NCI-H146 (cell line): ENCODE results near the gene ULBP3.
"Not testable (repeated sequence)": the region's sequence is repeated elsewhere in the genome, so short reads cannot be mapped to it uniquely, and the experiment has no call there.

Source experiments
- DNase-seq: peaks from one replicate; lab custom pipeline; 2025; lab: John Stamatoyannopoulos, UW

The ULBP3 gene

DNA sequence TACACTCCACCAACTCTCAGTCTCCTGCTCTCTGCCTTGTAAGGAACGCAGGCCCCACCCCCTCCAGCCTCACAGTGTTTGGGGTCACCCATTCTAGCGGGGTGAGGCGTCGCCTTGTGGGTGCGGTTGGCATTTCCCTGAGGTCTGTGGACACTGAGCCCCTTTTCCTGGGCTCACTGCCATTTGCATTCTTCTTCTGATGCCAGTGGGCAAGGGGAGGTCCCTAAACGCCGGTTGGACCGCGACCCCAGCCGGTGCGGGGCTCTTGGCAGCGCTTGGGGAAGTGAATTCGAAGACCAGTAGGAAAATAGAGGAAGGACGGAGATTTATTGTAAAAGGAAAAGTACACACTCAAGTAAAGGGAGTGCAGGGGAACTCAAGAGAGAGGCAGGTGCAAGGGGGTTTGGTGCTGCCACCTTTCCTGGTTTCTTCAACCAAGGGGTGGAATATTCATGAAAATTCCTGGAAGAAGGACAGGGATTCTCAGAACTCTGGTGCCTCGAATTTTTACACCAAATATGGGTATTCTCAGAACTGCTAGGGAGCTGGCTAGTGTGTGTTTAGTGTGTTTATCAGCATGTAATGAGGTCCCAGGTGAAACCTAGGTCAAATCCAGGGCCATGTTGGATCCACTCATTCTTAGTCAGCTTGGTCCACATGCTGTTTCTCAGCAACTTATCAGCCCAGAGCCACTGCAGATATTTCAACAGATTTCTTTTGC lies 53.5 kb downstream of the ULBP3 start:
- not testable (repeated sequence) for DNase-seq

DNA sequence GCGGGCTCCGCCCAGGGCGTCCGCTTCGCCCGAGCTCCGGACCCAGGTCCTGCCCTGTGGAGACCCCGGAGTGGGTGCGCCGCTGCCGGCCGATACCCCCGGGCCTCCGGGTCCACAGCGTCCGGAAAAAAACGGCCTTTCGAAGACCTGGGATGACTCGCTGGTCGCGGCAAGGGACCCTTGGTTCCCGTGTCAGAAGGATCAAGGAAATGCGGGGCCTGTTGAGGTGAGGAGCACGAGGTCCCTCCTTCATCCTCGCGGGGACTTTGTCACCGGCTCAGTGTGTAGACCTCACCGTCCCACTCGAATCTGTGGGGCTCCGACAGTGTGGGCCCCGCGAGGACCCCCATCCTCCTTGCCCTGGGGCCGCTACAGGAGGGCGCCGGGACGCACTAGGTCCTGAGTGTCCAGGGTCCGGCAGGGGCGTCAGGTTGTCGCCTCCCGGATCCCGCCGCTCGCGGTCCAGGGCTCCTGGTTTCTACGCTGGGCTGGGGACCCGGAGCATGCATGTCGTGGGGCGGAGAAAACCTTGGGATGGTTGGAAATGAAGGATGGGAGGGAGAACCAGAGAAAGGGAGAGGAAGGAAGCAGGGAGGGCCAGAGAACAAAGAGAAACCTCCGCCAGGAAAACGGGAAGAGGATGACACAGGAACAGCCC lies 54.2 kb downstream of the ULBP3 start:
- not testable (repeated sequence) for DNase-seq

DNA sequence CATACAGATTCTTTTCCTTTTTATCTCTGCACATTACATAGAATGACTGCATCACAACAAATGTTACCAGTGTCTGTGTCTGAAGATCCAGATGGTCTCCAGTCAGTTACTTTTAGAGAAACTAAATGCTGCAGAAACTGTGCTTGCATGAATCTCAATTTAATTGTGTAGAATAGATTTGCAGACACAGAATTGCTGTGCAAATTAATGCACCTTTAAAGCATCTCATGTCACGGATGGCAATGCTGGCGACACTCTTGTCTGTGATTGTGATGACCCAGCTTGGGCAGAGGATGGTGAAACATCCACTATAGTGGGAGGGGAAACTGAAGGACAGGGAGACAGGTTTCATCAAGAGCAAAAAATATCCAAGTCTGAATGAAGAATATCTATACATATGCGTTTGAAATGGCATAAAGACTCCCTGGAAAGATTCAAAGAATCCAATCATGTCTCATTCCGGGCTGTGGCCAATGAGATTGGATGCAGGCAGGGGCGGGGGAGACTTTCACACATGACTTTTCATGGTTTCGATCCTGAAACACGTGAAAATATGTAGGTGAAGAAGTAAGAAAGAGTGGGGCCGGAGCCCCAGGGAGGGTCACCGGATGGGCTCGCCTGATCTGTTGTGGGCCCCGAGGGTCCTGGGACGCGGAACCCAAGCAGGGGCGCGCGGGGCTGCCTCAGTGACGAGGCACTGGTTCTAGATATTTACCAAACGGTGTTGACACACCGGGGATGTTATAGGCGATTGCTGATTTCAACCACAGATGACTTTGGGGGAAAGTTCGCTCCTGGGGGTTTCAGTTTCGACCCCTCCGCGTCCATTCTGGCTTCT lies 54.9 kb downstream of the ULBP3 start:
- not testable (repeated sequence) for DNase-seq

DNA sequence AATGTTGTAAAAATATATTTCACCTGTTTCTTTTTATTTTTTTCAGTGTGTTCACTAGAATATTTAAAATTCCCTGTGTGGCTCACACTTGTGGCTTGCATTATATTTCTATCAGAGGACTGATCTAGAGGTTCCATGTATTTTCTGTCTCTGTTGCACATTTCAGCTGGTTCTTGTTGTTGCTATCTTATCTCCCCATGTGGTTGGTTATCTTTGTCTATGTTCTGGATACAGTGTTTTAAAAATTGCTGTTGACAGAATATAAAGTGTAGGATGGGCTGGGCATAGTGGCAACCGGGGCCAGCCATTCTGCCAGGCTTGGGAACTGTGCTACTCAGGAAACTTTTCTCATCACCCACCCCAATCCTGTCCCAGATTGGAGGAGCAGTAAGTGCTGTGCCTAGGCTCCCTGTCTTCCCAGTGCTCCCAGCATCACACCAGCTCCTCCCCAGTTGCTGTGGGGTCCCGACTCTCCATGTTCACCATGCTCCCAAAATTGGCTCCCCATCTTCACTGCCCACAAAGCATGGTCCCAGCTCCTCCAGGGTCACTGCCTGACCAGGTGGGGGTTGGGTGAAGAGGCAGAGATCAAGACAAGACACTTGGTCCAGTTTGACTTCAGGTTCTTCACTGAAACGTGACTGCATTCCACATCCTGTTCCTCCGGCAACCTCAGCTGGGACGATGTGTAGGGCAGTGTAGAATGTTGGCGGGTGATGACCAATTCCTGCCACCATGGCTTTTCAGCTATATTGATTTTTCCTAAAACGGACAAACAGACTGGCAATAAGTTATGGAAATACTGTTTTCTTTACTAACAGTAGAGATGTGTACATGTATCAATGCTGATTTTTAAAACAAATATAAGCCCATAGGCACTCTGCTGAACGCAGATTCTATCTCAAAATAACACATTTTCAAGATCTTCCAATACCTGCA lies 55.8 kb downstream of the ULBP3 start:
- DNase-seq = not testable (repeated sequence)
